ENCODE measurements around the gene GNGT2. TPM values are rescaled to one million over a fixed set of nuclear protein-coding genes. Genes with fewer than 3 reads are reported as not detected.

GNGT2 gene
- polyA plus RNA-seq, 3 donors = 16.0 to 25.1 (median 16.7) TPM

- 92% methylated on average over 9 of the region's 11 CpGs for WGBS (ENCODE audit: insufficient coverage)
- peaks cover 0 to 5% of the 10 kb centered on the region in 2 donors for H3K27me3 ChIP-seq (ENCODE audit: control insufficient read depth in 2 of 2, insufficient read depth in 2 of 2, low read length in 2 of 2)
- Mint-ChIP-seq H3K36me3 (no peaks in the 10 kb centered on the region), H3K27me3 (ENCODE audit: low read depth in 3 of 3) (peaks cover 12 to 43% (median 42%) of the 10 kb centered on the region in 3 donors), H3K9me3 (no peaks in the 10 kb centered on the region), H3K4me3 (no peak overlapping the region), H3K4me1 (no peaks in the 10 kb centered on the region), H3K27ac (no peak overlapping the region)
- no peak overlapping the region for H3K27ac ChIP-seq (ENCODE audit: low read depth in 1 of 2, low read length in 2 of 2)
- no peaks in the 10 kb centered on the region for H3K4me1 ChIP-seq (ENCODE audit: control insufficient read depth in 1 of 2, insufficient read depth in 2 of 2, low read length in 2 of 2)
- no peak overlapping the region for H3K4me3 ChIP-seq (replicated peaks in 1 of 3; ENCODE audit: low read depth in 2 of 3, low read length in 3 of 3)
- no peaks in the 10 kb centered on the region for H3K9me3 ChIP-seq (replicated peaks in 1 of 2; ENCODE audit: control insufficient read depth in 1 of 2, insufficient read depth in 1 of 2, low read length in 2 of 2)
- TF ChIP-seq CTCF (IDR thresholded peaks at IDR 0.05) = no peak
- intact Hi-C loops (cut with micrococcal nuclease) = no loop called here
- DNase-seq = no peak
- H3K9ac ChIP-seq (ENCODE audit: insufficient read depth, low read length, poor library complexity, severe bottlenecking) = no peak overlapping the region
- no peak overlapping the region for H2AFZ ChIP-seq (ENCODE audit: insufficient read depth, low read depth, low read length, poor library complexity, severe bottlenecking)
- no peak overlapping the region for H3K4me2 ChIP-seq (replicated peaks; ENCODE audit: extremely low read depth, low read length, poor library complexity, severe bottlenecking)
- H4K20me1 ChIP-seq (ENCODE audit: insufficient read depth, low read length) = no peaks in the 10 kb centered on the region
- no peaks in the 10 kb centered on the region for H3K36me3 ChIP-seq (replicated peaks in 1 of 2; ENCODE audit: control insufficient read depth in 1 of 2, insufficient read depth in 2 of 2, low read length in 2 of 2)
- no peaks in the 10 kb centered on the region for H3K79me2 ChIP-seq (ENCODE audit: insufficient read depth, low read length)
Observed at GRCh38 chr17:49156256-49156655, 54.1 kb downstream of the GNGT2 start.

Other genes starting within 250 kb of the GNGT2 start
- not detected for gene GIP, start 242.0 kb downstream of the GNGT2 start, polyA plus RNA-seq
- gene IGF2BP1, start 213.2 kb downstream of the GNGT2 start, polyA plus RNA-seq = not detected
- not detected for gene B4GALNT2, start 77.8 kb downstream of the GNGT2 start, polyA plus RNA-seq
- gene ABI3, start 133 bp upstream of the GNGT2 start, polyA plus RNA-seq = 10 to 100 TPM; 43.2 to 90.6 (median 73.2) TPM
- 1 to 10 TPM in 1 of 3 donors, under 1 TPM in 2; 0.51 to 1.4 (median 0.61) TPM for gene PHOSPHO1, start 20.2 kb upstream of the GNGT2 start, polyA plus RNA-seq
- 10 to 100 TPM; 16.9 to 19.8 (median 18.8) TPM for gene ZNF652, start 151.7 kb upstream of the GNGT2 start, polyA plus RNA-seq
- gene PHB1, start 204.3 kb upstream of the GNGT2 start, polyA plus RNA-seq = 10 to 100 TPM; 57.1 to 89.2 (median 83.9) TPM